Fibroblast of pulmonary artery (primary cell): ENCODE data around the gene GPBAR1.

Experiments used
- DNase-seq: peaks from one replicate; pipeline ENCODE4 v3.0.0-alpha.2; 2010; ENCODE audit warnings: low read depth
- H3K4me3 ChIP-seq: replicated peaks from 2 replicates; pipeline ENCODE4 v1.5.1; 2011; ENCODE audit warnings: low read depth, mild to moderate bottlenecking, control low read depth, low read length, moderate library complexity
- TF ChIP-seq, protein P1 (sequence below): IDR thresholded peaks from 2 replicates; pipeline ENCODE4 v1.5.1; 2011; ENCODE audit warnings: mild to moderate bottlenecking, control low read depth, low read length, inconsistent platforms; ENCODE audit errors: missing control alignments

Gene GPBAR1

GRCh38 chr2:218261423-218262236 lies 815 bp downstream of the GPBAR1 start:
- TF ChIP-seq, protein P1, sequence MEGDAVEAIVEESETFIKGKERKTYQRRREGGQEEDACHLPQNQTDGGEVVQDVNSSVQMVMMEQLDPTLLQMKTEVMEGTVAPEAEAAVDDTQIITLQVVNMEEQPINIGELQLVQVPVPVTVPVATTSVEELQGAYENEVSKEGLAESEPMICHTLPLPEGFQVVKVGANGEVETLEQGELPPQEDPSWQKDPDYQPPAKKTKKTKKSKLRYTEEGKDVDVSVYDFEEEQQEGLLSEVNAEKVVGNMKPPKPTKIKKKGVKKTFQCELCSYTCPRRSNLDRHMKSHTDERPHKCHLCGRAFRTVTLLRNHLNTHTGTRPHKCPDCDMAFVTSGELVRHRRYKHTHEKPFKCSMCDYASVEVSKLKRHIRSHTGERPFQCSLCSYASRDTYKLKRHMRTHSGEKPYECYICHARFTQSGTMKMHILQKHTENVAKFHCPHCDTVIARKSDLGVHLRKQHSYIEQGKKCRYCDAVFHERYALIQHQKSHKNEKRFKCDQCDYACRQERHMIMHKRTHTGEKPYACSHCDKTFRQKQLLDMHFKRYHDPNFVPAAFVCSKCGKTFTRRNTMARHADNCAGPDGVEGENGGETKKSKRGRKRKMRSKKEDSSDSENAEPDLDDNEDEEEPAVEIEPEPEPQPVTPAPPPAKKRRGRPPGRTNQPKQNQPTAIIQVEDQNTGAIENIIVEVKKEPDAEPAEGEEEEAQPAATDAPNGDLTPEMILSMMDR: no peak
- H3K4me3 ChIP-seq: no peak overlapping the region
- no peak for DNase-seq

DNA sequence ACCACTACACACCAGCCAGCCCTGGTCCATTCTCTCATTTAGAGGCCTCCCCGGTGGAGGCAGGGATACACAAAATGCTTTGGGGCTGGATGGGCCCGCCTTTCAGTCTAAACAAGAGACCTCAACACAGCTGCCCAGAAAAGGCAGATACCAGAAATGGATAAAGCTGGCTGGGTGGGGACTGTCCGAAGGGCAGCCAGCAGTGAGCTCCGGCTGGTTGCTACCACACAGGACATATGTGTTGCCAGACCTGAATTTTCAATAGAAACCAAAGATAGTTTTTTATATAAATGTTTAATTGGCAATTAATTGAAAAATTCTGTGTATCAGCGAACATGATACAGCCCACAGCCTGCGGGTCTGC lies 1.4 kb downstream of the GPBAR1 start:
- no peak for DNase-seq
- H3K4me3 ChIP-seq: no peak overlapping the region
- TF ChIP-seq, protein P1: no peak

- DNase-seq: no peak
- TF ChIP-seq, protein P1: no peak
- no peak overlapping the region for H3K4me3 ChIP-seq
Observed at GRCh38 chr2:218262631-218263586, 2.1 kb downstream of the GPBAR1 start.

DNA sequence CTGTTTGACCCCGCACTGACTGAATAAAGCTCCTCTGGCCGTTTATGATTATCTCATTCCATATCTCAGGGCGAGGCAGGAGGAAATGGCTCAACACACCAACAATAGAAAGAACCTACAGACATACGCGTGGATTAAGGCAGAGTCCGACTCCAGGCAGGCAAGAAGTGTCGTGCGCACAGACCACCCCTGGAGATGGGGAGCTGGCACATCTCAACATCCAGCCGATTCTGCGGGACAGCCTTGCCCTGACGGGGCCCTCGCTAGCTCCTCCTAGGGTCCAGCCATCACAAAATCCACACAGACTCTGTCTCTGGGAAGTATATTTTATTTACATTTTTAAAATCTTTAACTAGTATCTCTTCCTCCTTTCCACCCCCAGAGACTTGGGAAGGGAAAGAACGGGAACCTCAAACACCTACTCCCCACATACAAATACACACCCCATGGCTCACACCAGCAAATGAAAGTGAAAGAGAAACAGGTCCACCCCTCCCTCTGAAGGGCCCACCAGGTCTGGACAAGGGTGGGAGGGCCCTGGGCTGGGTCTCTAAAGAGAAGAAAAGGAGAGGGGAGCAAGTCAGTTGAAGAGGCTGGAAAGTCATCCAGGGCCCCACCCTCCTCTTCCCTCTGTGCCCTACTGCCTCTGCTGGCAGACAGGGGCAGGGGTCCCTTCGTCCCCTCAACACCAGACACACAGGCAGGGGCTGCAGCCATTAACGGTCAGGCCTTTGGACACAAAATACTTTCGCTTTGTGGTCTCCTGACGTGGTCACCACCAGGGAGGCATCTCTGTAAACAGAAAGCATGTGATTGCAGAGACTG lies 3.2 kb downstream of the GPBAR1 start:
- no peak for DNase-seq
- TF ChIP-seq, protein P1: peak; percentile 15
- no peak overlapping the region for H3K4me3 ChIP-seq

GRCh38 chr2:218264773-218265561 lies 4.2 kb downstream of the GPBAR1 start:
- no peak overlapping the region for H3K4me3 ChIP-seq
- TF ChIP-seq, protein P1: no peak
- DNase-seq: no peak

- H3K4me3 ChIP-seq: no peak overlapping the region
- TF ChIP-seq, protein P1: no peak
- DNase-seq: no peak
Observed at GRCh38 chr2:218265626-218266025, 4.8 kb downstream of the GPBAR1 start.
